HepG2 (cell line): ENCODE data around the gene UBE2D3. TPM values are rescaled to one million over a fixed set of nuclear protein-coding genes. Genes with fewer than 3 reads are reported as not detected.
A peak's percentile ranks its signal among the peaks of the same experiment; 100 is the strongest.

Experiments used
- HMG20B ChIP-seq: conservative IDR thresholded peaks from 2 replicates; pipeline ENCODE4 v1.6.1; 2016; ENCODE audit warnings: missing genetic modification reagents, missing compliant biosample characterization
- KLF16 ChIP-seq, 2 experiments: sonication (generic) in 1 of 2; formaldehyde crosslinking in 1 of 2; IDR thresholded peaks; 2 replicates each; pipeline versions ENCODE4 v1.6.1 to v1.8.0; 2016 to 2023; ENCODE audit warnings: missing genetic modification reagents in 2 of 2, missing compliant biosample characterization in 1 of 2
- MYPOP ChIP-seq: sonication (generic); formaldehyde crosslinking; IDR thresholded peaks from 2 replicates; pipeline ENCODE4 v1.8.1; 2023; ENCODE audit warnings: mild to moderate bottlenecking, moderate library complexity, missing genetic modification reagents
- NAIF1 ChIP-seq: sonication (generic); formaldehyde crosslinking; IDR thresholded peaks from 2 replicates; pipeline ENCODE4 v1.5.0; 2020; ENCODE audit warnings: mild to moderate bottlenecking, missing genetic modification reagents, borderline replicate concordance
- RBFOX2 ChIP-seq: fragments of 200-400 bp; formaldehyde crosslinking; IDR thresholded peaks from 2 replicates; pipeline ENCODE4 v1.6.1; 2017; ENCODE audit warnings: low read depth, mild to moderate bottlenecking, low read length
- STAT6 ChIP-seq: sonication (generic); formaldehyde crosslinking; IDR thresholded peaks from 2 replicates; pipeline ENCODE4 v1.4.0; 2020; ENCODE audit warnings: missing genetic modification reagents, mild to moderate bottlenecking, borderline replicate concordance
- ZFP91 ChIP-seq: sonication (generic); formaldehyde crosslinking; IDR thresholded peaks from 2 replicates; pipeline ENCODE4 v1.9.0; 2022; ENCODE audit warnings: missing genetic modification reagents, mild to moderate bottlenecking, borderline replicate concordance
- ZKSCAN5 ChIP-seq: sonication (generic); formaldehyde crosslinking; IDR thresholded peaks from 2 replicates; pipeline ENCODE4 v1.5.1; 2020; ENCODE audit warnings: mild to moderate bottlenecking, missing genetic modification reagents
- ZNF264 ChIP-seq: sonication (generic); formaldehyde crosslinking; IDR thresholded peaks from 2 replicates; pipeline ENCODE4 v1.4.0; 2020; ENCODE audit warnings: missing genetic modification reagents
- ZNF460 ChIP-seq: sonication (generic); formaldehyde crosslinking; IDR thresholded peaks from 2 replicates; pipeline ENCODE4 v1.5.1; 2020; ENCODE audit warnings: missing genetic modification reagents, mild to moderate bottlenecking, borderline replicate concordance
- ZNF609 ChIP-seq: sonication (generic); formaldehyde crosslinking; IDR thresholded peaks from 2 replicates; pipeline ENCODE4 v1.4.0; 2020; ENCODE audit warnings: mild to moderate bottlenecking, missing genetic modification reagents, borderline replicate concordance
- ZNF746 ChIP-seq: sonication (generic); formaldehyde crosslinking; IDR thresholded peaks from 2 replicates; pipeline ENCODE4 v1.8.0; 2022; ENCODE audit warnings: mild to moderate bottlenecking, missing genetic modification reagents
- ZNF766 ChIP-seq: sonication (generic); formaldehyde crosslinking; IDR thresholded peaks from 2 replicates; pipeline ENCODE4 v1.5.0; 2020; ENCODE audit warnings: missing genetic modification reagents, borderline replicate concordance
- ZZZ3 ChIP-seq: sonication (generic); formaldehyde crosslinking; IDR thresholded peaks from 2 replicates; pipeline ENCODE4 v1.4.0; 2020; ENCODE audit warnings: missing genetic modification reagents, mild to moderate bottlenecking, borderline replicate concordance
- polyA plus RNA-seq, 8 experiments: library from polyadenylated mRNA; depleted of rRNA in 3 of 8; stranded (reverse) in 7 of 8; unstranded in 1 of 8; fragments of >200 nt; fragmentation: Illumina TruSeq in 4 of 8; extraction: Trizol in 4 of 8; gene quantifications; 2 replicates each; pipeline versions ENCODE4 v1.2.1 to v1.2.3, GENCODE V29; 2011 to 2016; ENCODE audit warnings: low read depth in 4 of 8, missing spikeins in 1 of 8, mixed read lengths in 1 of 8; ENCODE audit not compliant: insufficient read depth in 1 of 8
- total RNA-seq, 5 experiments: library from RNA; depleted of rRNA; stranded (reverse); fragments of >200 nt; fragmentation: Illumina TruSeq; extraction: Trizol; gene quantifications; 2 replicates each; pipeline ENCODE4 v1.2.3, GENCODE V29; 2016; ENCODE audit warnings: low read depth in 1 of 5
- TF ChIP-seq, protein P1 (sequence below): IDR thresholded peaks from 2 replicates; pipeline ENCODE4 v1.6.1; 2012; ENCODE audit warnings: low read length, improper control_type of control experiment

The UBE2D3 gene
- total and polyA plus RNA-seq, 2 of the 13 experiments (the other 11 are each of a cell fraction or from before 2014, with no cell fraction given): 224 to 293 TPM

GRCh38 chr4:102828497-102828808 is 1.1 kb upstream of the UBE2D3 start (continued):
- TF ChIP-seq ZNF609 (CRISPR knock-in tag) (no peak), ZKSCAN5 (CRISPR knock-in tag) (no peak), KLF16 (CRISPR knock-in tag; IDR thresholded peaks at IDR 0.05) (no peak), HMG20B (CRISPR knock-in tag) (no peak), ZZZ3 (CRISPR knock-in tag) (no peak), STAT6 (CRISPR knock-in tag) (0 out of 2 replicates have a peak, but pooled peaks have one; percentile 24), ZNF766 (CRISPR knock-in tag) (no peak), NAIF1 (peak; percentile 14; the same call in 1 of the 2 replicates), ZNF746 (CRISPR knock-in tag) (0 out of 2 replicates have a peak, but pooled peaks have one; percentile 27), ZFP91 (no peak), MYPOP (CRISPR knock-in tag) (no peak), ZNF460 (CRISPR knock-in tag) (no peak), ZNF264 (peak; percentile 91), RBFOX2 (0 out of 2 replicates have a peak, but pooled peaks have one; percentile 41)
- TF ChIP-seq, protein P1, sequence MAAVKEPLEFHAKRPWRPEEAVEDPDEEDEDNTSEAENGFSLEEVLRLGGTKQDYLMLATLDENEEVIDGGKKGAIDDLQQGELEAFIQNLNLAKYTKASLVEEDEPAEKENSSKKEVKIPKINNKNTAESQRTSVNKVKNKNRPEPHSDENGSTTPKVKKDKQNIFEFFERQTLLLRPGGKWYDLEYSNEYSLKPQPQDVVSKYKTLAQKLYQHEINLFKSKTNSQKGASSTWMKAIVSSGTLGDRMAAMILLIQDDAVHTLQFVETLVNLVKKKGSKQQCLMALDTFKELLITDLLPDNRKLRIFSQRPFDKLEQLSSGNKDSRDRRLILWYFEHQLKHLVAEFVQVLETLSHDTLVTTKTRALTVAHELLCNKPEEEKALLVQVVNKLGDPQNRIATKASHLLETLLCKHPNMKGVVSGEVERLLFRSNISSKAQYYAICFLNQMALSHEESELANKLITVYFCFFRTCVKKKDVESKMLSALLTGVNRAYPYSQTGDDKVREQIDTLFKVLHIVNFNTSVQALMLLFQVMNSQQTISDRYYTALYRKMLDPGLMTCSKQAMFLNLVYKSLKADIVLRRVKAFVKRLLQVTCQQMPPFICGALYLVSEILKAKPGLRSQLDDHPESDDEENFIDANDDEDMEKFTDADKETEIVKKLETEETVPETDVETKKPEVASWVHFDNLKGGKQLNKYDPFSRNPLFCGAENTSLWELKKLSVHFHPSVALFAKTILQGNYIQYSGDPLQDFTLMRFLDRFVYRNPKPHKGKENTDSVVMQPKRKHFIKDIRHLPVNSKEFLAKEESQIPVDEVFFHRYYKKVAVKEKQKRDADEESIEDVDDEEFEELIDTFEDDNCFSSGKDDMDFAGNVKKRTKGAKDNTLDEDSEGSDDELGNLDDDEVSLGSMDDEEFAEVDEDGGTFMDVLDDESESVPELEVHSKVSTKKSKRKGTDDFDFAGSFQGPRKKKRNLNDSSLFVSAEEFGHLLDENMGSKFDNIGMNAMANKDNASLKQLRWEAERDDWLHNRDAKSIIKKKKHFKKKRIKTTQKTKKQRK: no peak
